Endodermal cell (in vitro differentiated cells): ENCODE results near the gene MUC21. TPM values are rescaled to one million over a fixed set of nuclear protein-coding genes. Genes with fewer than 3 reads are reported as not detected.

Source experiments
- DNase-seq: peaks from one replicate; pipeline ENCODE4 v3.0.0-alpha.2; 2017
- H3K27ac ChIP-seq: 2 replicates; pipeline ENCODE4 v1.5.1; 2013; ENCODE audit warnings: mild to moderate bottlenecking, low read depth, low read length, moderate library complexity
- H3K27me3 ChIP-seq: 2 replicates; pipeline ENCODE4 v1.6.1; 2013; ENCODE audit warnings: mild to moderate bottlenecking, low read length, moderate library complexity; ENCODE audit not compliant: insufficient read depth, control insufficient read depth, poor library complexity, severe bottlenecking
- H3K36me3 ChIP-seq: 2 replicates; pipeline ENCODE4 v1.7.0; 2013; ENCODE audit warnings: mild to moderate bottlenecking, low read length, moderate library complexity; ENCODE audit not compliant: control insufficient read depth, insufficient read depth
- H3K4me1 ChIP-seq: one replicate; pipeline ENCODE4 v1.7.0; 2013; ENCODE audit warnings: low read length; ENCODE audit not compliant: control insufficient read depth, insufficient read depth
- H3K4me3 ChIP-seq: 2 replicates; pipeline ENCODE4 v1.5.1; 2013; ENCODE audit warnings: mild to moderate bottlenecking, low read length, moderate library complexity
- H3K9ac ChIP-seq: 2 replicates; pipeline ENCODE4 v1.6.1; 2013; ENCODE audit warnings: mild to moderate bottlenecking, low read length, moderate library complexity; ENCODE audit not compliant: poor library complexity, severe bottlenecking; ENCODE audit errors: extremely low read depth
- H3K9me3 ChIP-seq: 2 replicates; pipeline ENCODE4 v1.6.1; 2013; ENCODE audit warnings: mild to moderate bottlenecking, low read length, moderate library complexity; ENCODE audit not compliant: control insufficient read depth
- H3K27ac Mint-ChIP-seq: 2 replicates; pipeline ENCODE4 v1.8.0; 2020; ENCODE audit warnings: mixed read lengths
- H3K27me3 Mint-ChIP-seq: 2 replicates; pipeline ENCODE4 v1.8.0; 2021; ENCODE audit warnings: mild to moderate bottlenecking, mixed read lengths; ENCODE audit not compliant: insufficient read depth
- H3K36me3 Mint-ChIP-seq: 2 replicates; pipeline ENCODE4 v1.8.0; 2020; ENCODE audit warnings: low read depth, mixed read lengths
- H3K4me1 Mint-ChIP-seq: 2 replicates; pipeline ENCODE4 v1.8.0; 2020; ENCODE audit warnings: mixed read lengths
- H3K4me3 Mint-ChIP-seq: 2 replicates; pipeline ENCODE4 v1.8.0; 2020; ENCODE audit warnings: mild to moderate bottlenecking, moderate library complexity, mixed read lengths
- H3K9me3 Mint-ChIP-seq: 2 replicates; pipeline ENCODE4 v1.8.0; 2020; ENCODE audit warnings: mild to moderate bottlenecking, mixed read lengths
- WGBS, 2 experiments: methylation state at CpG; one replicate each; pipeline versions ENCODE4 v1.1.5 to v1.1.7; 2013; ENCODE audit warnings: missing lambda C conversion rate in 2 of 2, mixed read lengths in 1 of 2; ENCODE audit not compliant: insufficient coverage in 1 of 2, insufficient read length in 1 of 2; 5-methylcytosine and 5-hydroxymethylcytosine counted together
- total RNA-seq, 2 donors: library from RNA; stranded (reverse); fragmentation: NEBNext Ultra II Directional in 1 of 2; extraction: Animal tissue kit (Norgen Biotek cat#: 25700) in 1 of 2; gene quantifications; 2 replicates in 1 of 2; 3 replicates in 1 of 2; pipeline ENCODE4 v1.2.1, GENCODE V29; 2021
- TF ChIP-seq, protein P1 (sequence below): fragments of 200-600 bp; sonication (generic); conservative IDR thresholded peaks from 2 replicates; pipeline ENCODE4 v1.5.0; 2021; ENCODE audit warnings: antibody characterized with exemption, mild to moderate bottlenecking

MUC21 gene
- total RNA-seq, 2 donors from 2014 or later = not detected

DNA sequence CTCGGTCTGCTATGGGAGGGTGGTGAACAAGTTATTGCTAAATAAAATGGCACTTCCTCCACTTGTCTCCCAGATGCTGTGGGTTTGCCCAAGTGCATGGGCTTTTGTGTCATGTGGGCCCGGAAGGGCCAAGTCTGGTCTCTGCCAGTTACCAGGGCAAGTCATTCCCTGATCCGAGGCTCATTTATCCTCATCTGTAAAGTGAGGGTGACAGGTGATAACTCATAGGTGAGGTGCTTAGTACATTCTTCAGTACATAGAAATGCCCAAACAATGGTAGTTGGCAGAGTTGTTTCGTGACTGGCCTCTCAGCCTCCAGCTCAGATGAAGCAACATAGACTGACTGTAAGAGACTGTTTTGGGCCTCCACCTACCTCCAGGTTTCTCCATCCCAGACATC lies 44.8 kb upstream of the MUC21 start:
- Histone ChIP-seq H3K4me1 (no peaks in the 10 kb centered on the region), H3K36me3 (no peaks in the 10 kb centered on the region), H3K27me3 (no peaks in the 10 kb centered on the region), H3K27ac (no peak overlapping the region), H3K9ac (no peak overlapping the region), H3K9me3 (no peaks in the 10 kb centered on the region), H3K4me3 (no peak overlapping the region)
- Mint-ChIP-seq H3K9me3 (no peaks in the 10 kb centered on the region), H3K27me3 (peaks cover 8% of the 10 kb centered on the region), H3K27ac (no peak overlapping the region), H3K4me1 (peaks cover 16% of the 10 kb centered on the region), H3K36me3 (no peaks in the 10 kb centered on the region), H3K4me3 (no peak overlapping the region)
- WGBS, 2 experiments = 95 to 100% methylated on average over 1 to 4 of the region's 4 CpGs
- TF ChIP-seq, protein P1, sequence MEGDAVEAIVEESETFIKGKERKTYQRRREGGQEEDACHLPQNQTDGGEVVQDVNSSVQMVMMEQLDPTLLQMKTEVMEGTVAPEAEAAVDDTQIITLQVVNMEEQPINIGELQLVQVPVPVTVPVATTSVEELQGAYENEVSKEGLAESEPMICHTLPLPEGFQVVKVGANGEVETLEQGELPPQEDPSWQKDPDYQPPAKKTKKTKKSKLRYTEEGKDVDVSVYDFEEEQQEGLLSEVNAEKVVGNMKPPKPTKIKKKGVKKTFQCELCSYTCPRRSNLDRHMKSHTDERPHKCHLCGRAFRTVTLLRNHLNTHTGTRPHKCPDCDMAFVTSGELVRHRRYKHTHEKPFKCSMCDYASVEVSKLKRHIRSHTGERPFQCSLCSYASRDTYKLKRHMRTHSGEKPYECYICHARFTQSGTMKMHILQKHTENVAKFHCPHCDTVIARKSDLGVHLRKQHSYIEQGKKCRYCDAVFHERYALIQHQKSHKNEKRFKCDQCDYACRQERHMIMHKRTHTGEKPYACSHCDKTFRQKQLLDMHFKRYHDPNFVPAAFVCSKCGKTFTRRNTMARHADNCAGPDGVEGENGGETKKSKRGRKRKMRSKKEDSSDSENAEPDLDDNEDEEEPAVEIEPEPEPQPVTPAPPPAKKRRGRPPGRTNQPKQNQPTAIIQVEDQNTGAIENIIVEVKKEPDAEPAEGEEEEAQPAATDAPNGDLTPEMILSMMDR = no peak
- no peak for DNase-seq

DNA sequence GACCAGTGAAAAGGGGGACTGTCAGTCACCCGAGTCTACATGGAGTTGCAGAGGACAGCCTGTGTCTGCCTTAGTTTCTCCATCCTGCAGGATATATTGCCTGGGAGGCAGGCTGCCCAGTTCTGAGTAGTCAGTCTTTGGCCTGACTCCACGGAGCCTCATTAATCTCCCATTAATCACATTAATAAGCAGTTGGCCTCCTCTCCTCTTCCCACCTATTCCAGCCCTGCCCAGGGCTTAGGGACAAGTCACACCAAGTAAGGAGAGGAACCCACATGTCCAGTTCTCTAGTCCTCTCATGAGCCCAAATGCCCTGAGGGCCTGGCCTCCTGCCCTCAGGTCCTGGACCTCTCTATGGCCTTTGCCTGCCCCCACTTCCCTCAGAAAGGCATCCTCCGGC lies 44.0 kb upstream of the MUC21 start:
- H3K27me3 Mint-ChIP-seq = peaks cover 8% of the 10 kb centered on the region
- Histone ChIP-seq H3K36me3 (no peaks in the 10 kb centered on the region), H3K27ac (no peak overlapping the region), H3K4me1 (no peaks in the 10 kb centered on the region), H3K4me3 (no peak overlapping the region), H3K27me3 (no peaks in the 10 kb centered on the region), H3K9me3 (no peaks in the 10 kb centered on the region), H3K9ac (no peak overlapping the region)
- H3K4me3 Mint-ChIP-seq = no peak overlapping the region
- DNase-seq = no peak
- no peak overlapping the region for H3K27ac Mint-ChIP-seq
- H3K9me3 Mint-ChIP-seq = no peaks in the 10 kb centered on the region
- TF ChIP-seq, protein P1 = no peak
- peaks cover 16% of the 10 kb centered on the region for H3K4me1 Mint-ChIP-seq
- 91 to 93% methylated on average over 3 of the region's 3 CpGs for WGBS, 2 experiments
- H3K36me3 Mint-ChIP-seq = no peaks in the 10 kb centered on the region

DNA sequence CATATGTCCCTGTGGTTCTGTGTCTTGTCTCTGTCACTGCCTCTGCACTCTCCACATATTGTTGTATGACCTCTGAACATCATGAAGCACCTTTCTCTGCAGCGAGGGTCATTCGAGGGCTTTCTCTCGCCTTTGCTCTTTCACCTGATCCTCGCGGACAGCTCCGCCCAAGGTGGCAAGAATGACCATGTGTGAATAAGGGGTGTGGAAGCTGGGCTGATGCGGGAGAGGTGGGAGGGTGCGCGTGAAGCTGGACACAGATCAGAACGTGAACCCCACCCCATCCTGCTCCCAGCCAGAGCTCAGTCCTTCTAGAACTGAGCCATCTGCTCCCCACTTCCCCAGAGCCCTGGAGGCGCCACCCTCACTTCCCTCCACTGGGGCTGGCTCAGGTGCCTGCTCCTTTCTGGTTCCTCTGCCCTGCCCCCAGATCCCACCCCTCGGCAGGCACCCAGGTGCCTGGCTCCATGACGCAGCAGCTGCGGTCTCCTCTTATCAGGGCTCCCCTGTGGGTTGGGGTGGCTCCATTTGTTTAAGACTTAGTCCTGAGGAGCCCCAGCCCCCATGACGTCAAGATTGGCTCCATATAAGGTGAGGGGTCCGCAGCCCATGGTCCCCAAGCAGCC lies 43.0 kb upstream of the MUC21 start, which contains the start of gene MUCL3:
TSS of gene MUCL3 (plus strand) at position 613 of the 626 bp plus-strand sequence. CDS start 27 bp downstream, outside the sequence.
- Histone ChIP-seq H3K9ac (no peak within 1 kb of the TSS), H3K4me1 (no peaks in the 10 kb centered on the region), H3K27me3 (no peaks in the 10 kb centered on the region), H3K36me3 (no peaks in the 10 kb centered on the region), H3K4me3 (no peak within 1 kb of the TSS), H3K9me3 (no peaks in the 10 kb centered on the region), H3K27ac (no peak within 1 kb of the TSS)
- peaks cover 16% of the 10 kb centered on the region for H3K4me1 Mint-ChIP-seq
- no peak within 1 kb of the TSS for H3K27ac Mint-ChIP-seq
- H3K27me3 Mint-ChIP-seq = peaks cover 8% of the 10 kb centered on the region
- 85 to 88% methylated on average over 8 to 16 of the region's 16 CpGs for WGBS, 2 experiments
- H3K36me3 Mint-ChIP-seq = no peaks in the 10 kb centered on the region
- TF ChIP-seq, protein P1 = no peak
- no peak for DNase-seq
- H3K4me3 Mint-ChIP-seq = no peak within 1 kb of the TSS
- no peaks in the 10 kb centered on the region for H3K9me3 Mint-ChIP-seq
